H7 (cell line): Measurements from ENCODE around the gene PURB. TPM values are rescaled to one million over a fixed set of nuclear protein-coding genes. Genes with fewer than 3 reads are reported as not detected.
"Not testable (repeated sequence)": the region's sequence is repeated elsewhere in the genome, so short reads cannot be mapped to it uniquely, and the experiment has no call there.

ENCODE experiments used
- DNase-seq: peaks from one replicate; pipeline ENCODE4 v3.0.0; 2012
- H3K27me3 ChIP-seq: 2 replicates; pipeline ENCODE4 v1.6.0; 2011; ENCODE audit warnings: mild to moderate bottlenecking, low read length; ENCODE audit not compliant: control insufficient read depth, insufficient read depth
- H3K36me3 ChIP-seq: replicated peaks from 2 replicates; pipeline ENCODE4 v1.5.1; 2011; ENCODE audit warnings: low read length; ENCODE audit not compliant: control insufficient read depth, insufficient read depth
- H3K4me3 ChIP-seq: 2 replicates; pipeline ENCODE4 v1.5.1; 2011; ENCODE audit warnings: low read depth, mild to moderate bottlenecking, control low read depth, low read length, moderate library complexity; ENCODE audit not compliant: insufficient read depth
- total RNA-seq: library from RNA; depleted of rRNA; stranded (reverse); fragments of >200 nt; shearing (Covaris generic); gene quantifications from 2 replicates; pipeline ENCODE4 v1.2.3, GENCODE V29; 2014; rRNA removed

PURB gene
- 7.7 and 9.3 TPM in 2 replicates for total RNA-seq

GRCh38 chr7:44885394-44886317, at the start of gene PURB:
TSS of gene PURB (minus strand) at chr7:44885530. CDS start at chr7:44885348, 182 bp downstream.
- DNase-seq: peak; percentile 96
- H3K36me3 ChIP-seq: no peaks in the 10 kb centered on the region; the same call in none of the 2 replicates
- no peaks in the 10 kb centered on the region for H3K27me3 ChIP-seq
- peak within 1 kb of the TSS; percentile 88 for H3K4me3 ChIP-seq

DNA sequence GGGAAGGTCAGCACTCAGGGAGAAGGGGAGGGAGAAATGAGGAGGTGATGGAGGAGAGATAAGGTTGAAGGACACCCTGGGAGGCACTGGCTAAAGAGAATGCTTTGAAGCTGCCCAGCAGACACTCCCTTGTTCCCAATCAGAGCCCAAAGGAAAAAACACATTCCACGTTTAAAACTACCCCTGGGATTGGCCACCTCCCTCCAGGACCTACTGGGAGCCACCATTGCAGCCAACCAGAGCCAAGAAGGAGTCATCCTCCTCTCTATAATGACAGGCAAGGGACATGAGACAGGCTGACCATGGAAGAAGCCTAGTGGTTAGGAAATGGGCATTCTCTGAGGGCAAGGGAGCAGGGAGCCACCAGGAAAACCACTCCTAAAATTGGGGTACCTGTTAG, 49.7 kb upstream of the PURB start:
- no peak for DNase-seq
- no peak overlapping the region for H3K4me3 ChIP-seq
- H3K36me3 ChIP-seq: no peaks in the 10 kb centered on the region
- H3K27me3 ChIP-seq: no peaks in the 10 kb centered on the region

- H3K4me3 ChIP-seq, H3K36me3 ChIP-seq, H3K27me3 ChIP-seq, DNase-seq: not testable (repeated sequence)
Observed at GRCh38 chr7:44934510-44934909, 49.2 kb upstream of the PURB start.

- Histone ChIP-seq H3K36me3 (no peaks in the 10 kb centered on the region), H3K27me3 (no peaks in the 10 kb centered on the region), H3K4me3 (no peak overlapping the region)
- no peak for DNase-seq
Observed at GRCh38 chr7:44930921-44931320, 45.6 kb upstream of the PURB start.

GRCh38 chr7:44922351-44922694, 37.0 kb upstream of the PURB start:
- Histone ChIP-seq H3K4me3 (no peak overlapping the region), H3K36me3 (no peaks in the 10 kb centered on the region), H3K27me3 (no peaks in the 10 kb centered on the region)
- no peak for DNase-seq

- Histone ChIP-seq H3K36me3 (no peaks in the 10 kb centered on the region), H3K4me3 (no peak overlapping the region), H3K27me3 (no peaks in the 10 kb centered on the region)
- DNase-seq: peak; percentile 88
Observed at GRCh38 chr7:44921607-44922350, 36.4 kb upstream of the PURB start.

DNA sequence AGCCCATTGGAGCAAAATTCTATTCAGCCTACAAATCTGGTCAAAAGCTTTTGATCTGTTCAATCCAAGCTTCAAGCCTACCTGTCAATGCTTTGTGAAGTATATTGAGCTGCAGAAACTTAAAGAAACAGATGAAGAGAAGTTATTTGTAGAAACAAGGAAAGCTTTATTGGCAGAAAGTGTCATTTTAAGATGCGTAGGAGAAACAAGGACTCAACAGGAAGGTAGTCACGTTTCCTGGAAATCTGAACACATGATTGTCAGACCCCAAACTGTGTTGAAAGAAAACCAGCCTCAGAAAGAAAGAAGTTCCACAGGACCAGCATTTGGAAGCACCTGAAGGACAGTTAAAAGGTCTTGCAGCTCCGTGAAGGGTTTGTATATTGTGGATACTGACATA, 34.8 kb upstream of the PURB start:
- H3K4me3 ChIP-seq: no peak overlapping the region
- no peaks in the 10 kb centered on the region for H3K36me3 ChIP-seq
- H3K27me3 ChIP-seq: no peaks in the 10 kb centered on the region
- DNase-seq: no peak

- no peaks in the 10 kb centered on the region for H3K36me3 ChIP-seq
- H3K27me3 ChIP-seq: no peaks in the 10 kb centered on the region
- no peak overlapping the region for H3K4me3 ChIP-seq
- DNase-seq: no peak
Observed at GRCh38 chr7:44918029-44918428, 32.7 kb upstream of the PURB start.

DNA sequence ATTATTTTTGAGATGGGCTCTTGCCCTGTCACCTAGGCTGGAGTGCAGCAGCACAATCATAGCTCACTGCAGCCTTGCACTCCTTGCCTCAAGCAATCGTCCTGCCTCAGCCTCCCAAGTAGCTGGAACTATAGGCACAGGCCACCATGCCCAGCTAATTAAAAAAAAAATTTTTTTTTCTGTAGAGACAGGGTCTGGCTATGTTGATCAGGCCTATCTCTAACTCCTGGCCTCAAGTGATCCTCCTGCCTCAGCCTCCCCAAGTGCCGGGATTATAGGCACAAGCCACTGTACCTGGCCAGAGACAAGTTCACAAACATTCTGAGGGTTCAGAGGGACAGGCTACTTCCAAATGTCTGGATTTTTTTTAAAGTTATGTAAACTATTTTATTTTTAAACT, 32.1 kb upstream of the PURB start:
- no peaks in the 10 kb centered on the region for H3K27me3 ChIP-seq
- H3K4me3 ChIP-seq: no peak overlapping the region
- no peak for DNase-seq

GRCh38 chr7:44914992-44915607, 29.8 kb upstream of the PURB start:
- Histone ChIP-seq H3K36me3 (no peaks in the 10 kb centered on the region), H3K27me3 (no peaks in the 10 kb centered on the region), H3K4me3 (no peak overlapping the region)
- DNase-seq: no peak

More for the DNA sequence above, 32.1 kb upstream of the PURB start:
- H3K36me3 ChIP-seq: no peaks in the 10 kb centered on the region

GRCh38 chr7:44912775-44913347, 27.5 kb upstream of the PURB start:
- peak; percentile 58 for DNase-seq
- no peaks in the 10 kb centered on the region for H3K36me3 ChIP-seq
- H3K4me3 ChIP-seq: no peak overlapping the region
- H3K27me3 ChIP-seq: no peaks in the 10 kb centered on the region

GRCh38 chr7:44911911-44912310, 26.6 kb upstream of the PURB start:
- no peaks in the 10 kb centered on the region for H3K27me3 ChIP-seq
- no peaks in the 10 kb centered on the region for H3K36me3 ChIP-seq
- DNase-seq: no peak
- H3K4me3 ChIP-seq: no peak overlapping the region

DNA sequence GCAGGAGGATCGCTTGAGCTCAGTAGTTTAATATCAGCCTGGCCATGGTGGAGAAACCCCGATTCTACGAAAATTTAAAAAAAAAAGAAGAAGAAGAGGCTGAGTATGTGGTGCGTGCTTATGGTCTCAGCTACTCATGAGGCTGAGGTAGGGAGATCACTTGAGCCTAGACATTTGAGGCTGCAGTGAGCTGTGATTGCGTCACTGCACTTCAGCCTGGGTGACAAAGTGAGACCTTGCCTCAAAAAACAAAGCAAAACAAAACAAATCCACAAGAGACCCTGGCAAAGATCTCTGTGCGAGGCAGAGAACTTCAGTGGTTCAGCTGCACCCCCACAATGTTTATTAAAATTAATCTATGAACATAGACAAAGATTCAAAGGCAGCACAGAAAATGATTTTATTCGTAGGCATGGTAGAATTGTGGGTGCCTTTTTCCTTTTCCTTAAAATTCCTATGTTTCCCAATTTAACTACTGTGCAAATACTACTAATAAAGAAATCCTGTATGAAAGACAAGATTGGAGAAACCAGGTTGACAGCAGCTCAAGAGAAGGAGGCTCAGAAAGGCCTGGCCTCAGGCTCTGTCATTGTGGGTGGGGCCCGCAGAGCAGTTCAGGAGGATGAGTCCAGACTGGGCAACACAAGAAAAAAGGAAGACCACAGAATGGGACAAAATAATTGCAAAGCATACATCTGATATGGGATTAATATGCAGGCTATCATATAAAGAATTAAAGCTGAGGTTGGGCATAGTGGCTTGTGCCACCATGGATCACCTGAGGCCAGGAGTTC, 24.5 kb upstream of the PURB start:
- H3K27me3 ChIP-seq: no peaks in the 10 kb centered on the region
- H3K36me3 ChIP-seq: no peaks in the 10 kb centered on the region
- no peak for DNase-seq
- H3K4me3 ChIP-seq: no peak overlapping the region

- H3K27me3 ChIP-seq: no peaks in the 10 kb centered on the region
- H3K36me3 ChIP-seq: no peaks in the 10 kb centered on the region
- H3K4me3 ChIP-seq: no peak overlapping the region
- DNase-seq: no peak
Observed at GRCh38 chr7:44906965-44907364, 21.6 kb upstream of the PURB start.
